K562 (cell line): Measurements from ENCODE around the gene APOBEC3C. TPM values are rescaled to one million over a fixed set of nuclear protein-coding genes. Genes with fewer than 3 reads are reported as not detected.
A peak's percentile ranks its signal among the peaks of the same experiment; 100 is the strongest.

ENCODE experiments used
- ATF1 ChIP-seq, 2 experiments: fragments of 450-650 bp in 1 of 2; IDR thresholded peaks; 2 replicates each; pipeline ENCODE4 v1.6.1; 2016; ENCODE audit warnings: missing compliant biosample characterization in 1 of 2, missing genetic modification characterization in 1 of 2
- CBFA2T3 ChIP-seq: fragments of 450-650 bp; IDR thresholded peaks from 2 replicates; pipeline ENCODE4 v1.6.1; 2017
- EP300 ChIP-seq: IDR thresholded peaks from 2 replicates; pipeline ENCODE4 v1.6.1; 2012; ENCODE audit warnings: low read length, improper control_type of control experiment
- FOSL1 ChIP-seq: fragments of 200-800 bp; sonication (Bioruptor generic); conservative IDR thresholded peaks from 2 replicates; pipeline ENCODE4 v1.6.1; 2016; ENCODE audit warnings: missing genetic modification characterization, missing compliant biosample characterization
- HNRNPUL1 ChIP-seq: fragments of 200-400 bp; formaldehyde crosslinking; IDR thresholded peaks from 2 replicates; pipeline ENCODE4 v1.6.1; 2017; ENCODE audit warnings: low read length
- NFIC ChIP-seq: fragments of 450-650 bp; IDR thresholded peaks from 2 replicates; pipeline ENCODE4 v1.6.1; 2017; ENCODE audit warnings: mild to moderate bottlenecking, inconsistent platforms
- NONO ChIP-seq, 2 experiments: fragments of 200-400 bp in 1 of 2; fragments of 450-650 bp in 1 of 2; formaldehyde crosslinking in 1 of 2; IDR thresholded peaks; 2 replicates each; pipeline ENCODE4 v1.6.1; 2017; ENCODE audit warnings: low read depth in 2 of 2, mild to moderate bottlenecking in 2 of 2, moderate library complexity in 2 of 2, low read length in 1 of 2
- PPARD ChIP-seq: fragments of 250-450 bp; sonication (Bioruptor Pico); IDR thresholded peaks from 2 replicates; pipeline ENCODE4 v1.8.0; 2022; ENCODE audit warnings: inconsistent platforms, mild to moderate bottlenecking, moderate library complexity
- STAT5A ChIP-seq: IDR thresholded peaks from 2 replicates; pipeline ENCODE4 v1.6.1; 2012; ENCODE audit warnings: low read length, inconsistent platforms, borderline replicate concordance
- TEAD4 ChIP-seq, 2 experiments: sonication (generic) in 1 of 2; formaldehyde crosslinking in 1 of 2; IDR thresholded peaks; 2 replicates each; pipeline versions ENCODE4 v1.6.1 to v1.8.0; 2012 to 2022; ENCODE audit warnings: borderline replicate concordance in 1 of 2, inconsistent platforms in 1 of 2, low read length in 1 of 2, mild to moderate bottlenecking in 1 of 2, missing genetic modification reagents in 1 of 2
- ZNF41 ChIP-seq: fragments of 250-450 bp; sonication (Bioruptor Pico); conservative IDR thresholded peaks from 2 replicates; pipeline ENCODE4 v1.4.0; 2020; ENCODE audit warnings: mild to moderate bottlenecking
- polyA plus RNA-seq, 8 experiments: library from polyadenylated mRNA; depleted of rRNA in 4 of 8; stranded (reverse) in 5 of 8; unstranded in 3 of 8; fragments of >200 nt; fragmentation: Nextera tagmentation in 2 of 8; fragmentation: Illumina TruSeq in 1 of 8; extraction: Ambion mirVana in 2 of 8; extraction: Trizol in 1 of 8; gene quantifications; 2 replicates each; pipeline versions ENCODE4 v1.2.1 to v1.2.3, GENCODE V29; 2011 to 2014; ENCODE audit warnings: inconsistent platforms in 1 of 8, missing spikeins in 1 of 8
- total RNA-seq, 7 experiments: library from RNA; depleted of rRNA in 6 of 7; stranded (reverse); fragments of >200 nt in 6 of 7; fragmentation: Illumina TruSeq in 2 of 7; extraction: Trizol in 2 of 7; gene quantifications; 2 replicates each; pipeline versions ENCODE4 v1.2.1 to v1.2.3, GENCODE V29; 2011 to 2021; ENCODE audit warnings: low replicate concordance in 1 of 7
- TF ChIP-seq, protein P1 (sequence below): fragments of 450-650 bp; IDR thresholded peaks from 2 replicates; pipeline ENCODE4 v1.6.1; 2017; ENCODE audit warnings: mild to moderate bottlenecking, moderate library complexity
- TF ChIP-seq, protein P2 (sequence below): sonication (generic); formaldehyde crosslinking; IDR thresholded peaks from 2 replicates; pipeline ENCODE4 v1.8.0; 2022; ENCODE audit warnings: mild to moderate bottlenecking, missing genetic modification reagents
- TF ChIP-seq, protein P3 (sequence below): fragments of 200-800 bp; sonication (Bioruptor generic); IDR thresholded peaks from 2 replicates; pipeline ENCODE4 v1.6.1; 2017; ENCODE audit warnings: missing genetic modification characterization, missing compliant biosample characterization
- TF ChIP-seq, protein P4 (sequence below), 3 experiments: fragments of 200-800 bp in 1 of 3; fragments of 250-450 bp in 1 of 3; fragments of 450-650 bp in 1 of 3; sonication (Bioruptor Pico) in 1 of 3; sonication (Bioruptor generic) in 1 of 3; formaldehyde crosslinking in 1 of 3; IDR thresholded peaks; 2 replicates each; pipeline versions ENCODE4 v1.6.1 to v1.8.0; 2016 to 2022; ENCODE audit warnings: mild to moderate bottlenecking in 2 of 3, missing genetic modification characterization in 2 of 3, missing compliant biosample characterization in 1 of 3, moderate library complexity in 1 of 3

The APOBEC3C gene
- total and polyA plus RNA-seq, 9 of the 15 experiments (the other 6 are each of a cell fraction or from before 2014, with no cell fraction given), result 12.4 to 285 (median 55.5) TPM

DNA sequence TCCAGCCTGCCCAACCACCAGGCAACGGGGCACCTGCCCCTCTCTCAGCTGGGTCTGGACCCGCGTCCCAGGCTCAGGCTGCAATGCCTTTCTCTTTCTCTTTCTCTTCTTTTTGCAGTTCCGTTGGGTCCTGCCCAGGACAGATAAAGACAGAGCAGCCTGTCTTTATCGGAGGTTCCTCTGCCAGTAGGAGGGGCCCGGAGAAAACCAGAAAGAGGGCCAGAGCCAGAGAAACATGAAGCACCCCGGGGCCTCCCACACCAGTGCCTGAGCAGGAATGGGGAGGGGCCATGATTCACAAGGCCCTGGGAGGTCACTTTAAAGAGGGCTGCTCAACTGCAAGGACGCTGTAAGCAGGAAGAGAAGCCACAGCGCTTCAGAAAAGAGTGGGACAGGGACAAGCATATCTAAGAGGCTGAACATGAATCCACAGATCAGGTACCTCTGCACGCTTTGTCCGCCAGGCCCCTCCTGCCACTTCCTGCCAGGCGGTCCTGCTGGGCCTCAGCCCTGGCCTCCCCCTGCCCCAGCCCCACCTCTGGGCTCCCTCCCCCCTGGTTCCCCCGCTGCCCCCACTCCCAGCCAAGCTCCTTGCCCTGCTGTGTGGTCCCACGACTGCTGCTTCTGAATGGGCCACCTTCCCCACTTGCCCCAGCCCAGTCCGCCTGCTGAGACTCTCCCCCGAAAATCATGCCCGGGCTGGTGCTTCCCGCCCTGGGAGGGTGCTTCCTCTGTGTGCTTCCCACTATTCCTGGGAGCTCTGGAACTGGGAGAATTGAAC lies at the start of gene APOBEC3C (continued):
- TF ChIP-seq, protein P1, sequence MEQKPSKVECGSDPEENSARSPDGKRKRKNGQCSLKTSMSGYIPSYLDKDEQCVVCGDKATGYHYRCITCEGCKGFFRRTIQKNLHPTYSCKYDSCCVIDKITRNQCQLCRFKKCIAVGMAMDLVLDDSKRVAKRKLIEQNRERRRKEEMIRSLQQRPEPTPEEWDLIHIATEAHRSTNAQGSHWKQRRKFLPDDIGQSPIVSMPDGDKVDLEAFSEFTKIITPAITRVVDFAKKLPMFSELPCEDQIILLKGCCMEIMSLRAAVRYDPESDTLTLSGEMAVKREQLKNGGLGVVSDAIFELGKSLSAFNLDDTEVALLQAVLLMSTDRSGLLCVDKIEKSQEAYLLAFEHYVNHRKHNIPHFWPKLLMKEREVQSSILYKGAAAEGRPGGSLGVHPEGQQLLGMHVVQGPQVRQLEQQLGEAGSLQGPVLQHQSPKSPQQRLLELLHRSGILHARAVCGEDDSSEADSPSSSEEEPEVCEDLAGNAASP, result no peak
- TF ChIP-seq, protein P2, sequence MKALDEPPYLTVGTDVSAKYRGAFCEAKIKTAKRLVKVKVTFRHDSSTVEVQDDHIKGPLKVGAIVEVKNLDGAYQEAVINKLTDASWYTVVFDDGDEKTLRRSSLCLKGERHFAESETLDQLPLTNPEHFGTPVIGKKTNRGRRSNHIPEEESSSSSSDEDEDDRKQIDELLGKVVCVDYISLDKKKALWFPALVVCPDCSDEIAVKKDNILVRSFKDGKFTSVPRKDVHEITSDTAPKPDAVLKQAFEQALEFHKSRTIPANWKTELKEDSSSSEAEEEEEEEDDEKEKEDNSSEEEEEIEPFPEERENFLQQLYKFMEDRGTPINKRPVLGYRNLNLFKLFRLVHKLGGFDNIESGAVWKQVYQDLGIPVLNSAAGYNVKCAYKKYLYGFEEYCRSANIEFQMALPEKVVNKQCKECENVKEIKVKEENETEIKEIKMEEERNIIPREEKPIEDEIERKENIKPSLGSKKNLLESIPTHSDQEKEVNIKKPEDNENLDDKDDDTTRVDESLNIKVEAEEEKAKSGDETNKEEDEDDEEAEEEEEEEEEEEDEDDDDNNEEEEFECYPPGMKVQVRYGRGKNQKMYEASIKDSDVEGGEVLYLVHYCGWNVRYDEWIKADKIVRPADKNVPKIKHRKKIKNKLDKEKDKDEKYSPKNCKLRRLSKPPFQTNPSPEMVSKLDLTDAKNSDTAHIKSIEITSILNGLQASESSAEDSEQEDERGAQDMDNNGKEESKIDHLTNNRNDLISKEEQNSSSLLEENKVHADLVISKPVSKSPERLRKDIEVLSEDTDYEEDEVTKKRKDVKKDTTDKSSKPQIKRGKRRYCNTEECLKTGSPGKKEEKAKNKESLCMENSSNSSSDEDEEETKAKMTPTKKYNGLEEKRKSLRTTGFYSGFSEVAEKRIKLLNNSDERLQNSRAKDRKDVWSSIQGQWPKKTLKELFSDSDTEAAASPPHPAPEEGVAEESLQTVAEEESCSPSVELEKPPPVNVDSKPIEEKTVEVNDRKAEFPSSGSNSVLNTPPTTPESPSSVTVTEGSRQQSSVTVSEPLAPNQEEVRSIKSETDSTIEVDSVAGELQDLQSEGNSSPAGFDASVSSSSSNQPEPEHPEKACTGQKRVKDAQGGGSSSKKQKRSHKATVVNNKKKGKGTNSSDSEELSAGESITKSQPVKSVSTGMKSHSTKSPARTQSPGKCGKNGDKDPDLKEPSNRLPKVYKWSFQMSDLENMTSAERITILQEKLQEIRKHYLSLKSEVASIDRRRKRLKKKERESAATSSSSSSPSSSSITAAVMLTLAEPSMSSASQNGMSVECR, result peak; percentile 69
- peak; percentile 52 for TF ChIP-seq NFIC
- peak; percentile 81; the same call in 1 of the 2 replicates for TF ChIP-seq EP300
- TF ChIP-seq HNRNPUL1, result no peak
- no peak for TF ChIP-seq PPARD (CRISPR knock-in tag)
- TF ChIP-seq TEAD4 (IDR thresholded peaks at IDR 0.05; ENCODE audit: low read length), result peak; percentile 61; the same call in 1 of the 2 replicates
- no peak for TF ChIP-seq TEAD4 (CRISPR knock-in tag; IDR thresholded peaks at IDR 0.05; ENCODE audit: borderline replicate concordance)
- TF ChIP-seq, protein P3, sequence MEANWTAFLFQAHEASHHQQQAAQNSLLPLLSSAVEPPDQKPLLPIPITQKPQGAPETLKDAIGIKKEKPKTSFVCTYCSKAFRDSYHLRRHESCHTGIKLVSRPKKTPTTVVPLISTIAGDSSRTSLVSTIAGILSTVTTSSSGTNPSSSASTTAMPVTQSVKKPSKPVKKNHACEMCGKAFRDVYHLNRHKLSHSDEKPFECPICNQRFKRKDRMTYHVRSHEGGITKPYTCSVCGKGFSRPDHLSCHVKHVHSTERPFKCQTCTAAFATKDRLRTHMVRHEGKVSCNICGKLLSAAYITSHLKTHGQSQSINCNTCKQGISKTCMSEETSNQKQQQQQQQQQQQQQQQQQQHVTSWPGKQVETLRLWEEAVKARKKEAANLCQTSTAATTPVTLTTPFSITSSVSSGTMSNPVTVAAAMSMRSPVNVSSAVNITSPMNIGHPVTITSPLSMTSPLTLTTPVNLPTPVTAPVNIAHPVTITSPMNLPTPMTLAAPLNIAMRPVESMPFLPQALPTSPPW, result peak; percentile 83
- TF ChIP-seq FOSL1, result peak; percentile 68
- no peak for TF ChIP-seq ZNF41 (CRISPR knock-in tag)
- peak; percentile 81 for TF ChIP-seq CBFA2T3
- peak; percentile 24; the same call in 1 of the 2 replicates for TF ChIP-seq STAT5A
- 0 out of 4 replicates have a peak, but pooled peaks of 1 of the 2 experiments have one; percentile 25 for TF ChIP-seq NONO (IDR thresholded peaks at IDR 0.05; ENCODE audit: low read depth in 2 of 2, low read length in 1 of 2)
- no peak for TF ChIP-seq ATF1 (CRISPR knock-in tag; IDR thresholded peaks at IDR 0.05)
- 0 out of 2 replicates have a peak, but pooled peaks have one; percentile 18 for TF ChIP-seq ATF1 (tag; IDR thresholded peaks at IDR 0.05)
- TF ChIP-seq, protein P4, sequence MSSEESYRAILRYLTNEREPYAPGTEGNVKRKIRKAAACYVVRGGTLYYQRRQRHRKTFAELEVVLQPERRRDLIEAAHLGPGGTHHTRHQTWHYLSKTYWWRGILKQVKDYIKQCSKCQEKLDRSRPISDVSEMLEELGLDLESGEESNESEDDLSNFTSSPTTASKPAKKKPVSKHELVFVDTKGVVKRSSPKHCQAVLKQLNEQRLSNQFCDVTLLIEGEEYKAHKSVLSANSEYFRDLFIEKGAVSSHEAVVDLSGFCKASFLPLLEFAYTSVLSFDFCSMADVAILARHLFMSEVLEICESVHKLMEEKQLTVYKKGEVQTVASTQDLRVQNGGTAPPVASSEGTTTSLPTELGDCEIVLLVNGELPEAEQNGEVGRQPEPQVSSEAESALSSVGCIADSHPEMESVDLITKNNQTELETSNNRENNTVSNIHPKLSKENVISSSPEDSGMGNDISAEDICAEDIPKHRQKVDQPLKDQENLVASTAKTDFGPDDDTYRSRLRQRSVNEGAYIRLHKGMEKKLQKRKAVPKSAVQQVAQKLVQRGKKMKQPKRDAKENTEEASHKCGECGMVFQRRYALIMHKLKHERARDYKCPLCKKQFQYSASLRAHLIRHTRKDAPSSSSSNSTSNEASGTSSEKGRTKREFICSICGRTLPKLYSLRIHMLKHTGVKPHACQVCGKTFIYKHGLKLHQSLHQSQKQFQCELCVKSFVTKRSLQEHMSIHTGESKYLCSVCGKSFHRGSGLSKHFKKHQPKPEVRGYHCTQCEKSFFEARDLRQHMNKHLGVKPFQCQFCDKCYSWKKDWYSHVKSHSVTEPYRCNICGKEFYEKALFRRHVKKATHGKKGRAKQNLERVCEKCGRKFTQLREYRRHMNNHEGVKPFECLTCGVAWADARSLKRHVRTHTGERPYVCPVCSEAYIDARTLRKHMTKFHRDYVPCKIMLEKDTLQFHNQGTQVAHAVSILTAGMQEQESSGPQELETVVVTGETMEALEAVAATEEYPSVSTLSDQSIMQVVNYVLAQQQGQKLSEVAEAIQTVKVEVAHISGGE (CRISPR knock-in tag; IDR thresholded peaks at IDR 0.05), result peak in 1 of 3 experiments; percentile 52; a peak in 1 of 6 replicates
